Measurements from ENCODE around the gene LRMDA. TPM values are rescaled to one million over a fixed set of nuclear protein-coding genes. Genes with fewer than 3 reads are reported as not detected.

Gene LRMDA
- total RNA-seq, 1 donor from 2014 or later = not detected

GRCh38 chr10:75443362-75443761, 11.9 kb downstream of the LRMDA start:
- intact Hi-C loops (cut with micrococcal nuclease) = no loop called here

DNA sequence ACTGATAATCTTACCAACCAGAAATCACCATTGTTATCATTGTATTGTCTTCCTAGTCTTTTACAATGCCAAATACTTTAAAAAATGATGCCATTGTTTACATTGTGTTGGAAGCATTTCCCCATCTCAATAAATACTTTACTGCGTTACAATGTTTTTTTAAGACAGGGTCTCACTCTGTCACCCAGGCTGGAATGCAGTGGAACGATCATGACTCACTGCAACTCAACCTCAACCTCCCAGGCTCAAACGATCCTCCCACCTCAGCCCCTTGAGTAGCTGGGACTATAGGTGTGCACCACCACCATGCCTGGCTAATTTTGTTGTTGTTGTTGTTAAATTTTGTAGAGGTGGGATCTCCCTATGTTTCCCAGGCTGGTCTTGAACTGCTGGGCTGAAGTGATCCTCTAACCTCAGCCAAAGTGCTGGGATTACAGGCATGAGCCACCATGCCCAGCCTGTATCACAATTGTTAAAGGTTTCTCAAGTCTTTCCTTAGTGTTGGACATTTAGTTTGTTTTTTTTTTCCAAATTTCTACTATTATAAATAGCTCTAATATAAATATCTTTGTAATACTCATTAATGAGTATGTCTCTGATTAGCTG, 13.5 kb downstream of the LRMDA start:
- intact Hi-C loops (cut with micrococcal nuclease) = no loop called here

GRCh38 chr10:75446508-75446907, 15.1 kb downstream of the LRMDA start:
- intact Hi-C loops (cut with micrococcal nuclease) = no loop called here

GRCh38 chr10:75448166-75448565, 16.7 kb downstream of the LRMDA start:
- intact Hi-C loops (cut with micrococcal nuclease) = no loop called here

DNA sequence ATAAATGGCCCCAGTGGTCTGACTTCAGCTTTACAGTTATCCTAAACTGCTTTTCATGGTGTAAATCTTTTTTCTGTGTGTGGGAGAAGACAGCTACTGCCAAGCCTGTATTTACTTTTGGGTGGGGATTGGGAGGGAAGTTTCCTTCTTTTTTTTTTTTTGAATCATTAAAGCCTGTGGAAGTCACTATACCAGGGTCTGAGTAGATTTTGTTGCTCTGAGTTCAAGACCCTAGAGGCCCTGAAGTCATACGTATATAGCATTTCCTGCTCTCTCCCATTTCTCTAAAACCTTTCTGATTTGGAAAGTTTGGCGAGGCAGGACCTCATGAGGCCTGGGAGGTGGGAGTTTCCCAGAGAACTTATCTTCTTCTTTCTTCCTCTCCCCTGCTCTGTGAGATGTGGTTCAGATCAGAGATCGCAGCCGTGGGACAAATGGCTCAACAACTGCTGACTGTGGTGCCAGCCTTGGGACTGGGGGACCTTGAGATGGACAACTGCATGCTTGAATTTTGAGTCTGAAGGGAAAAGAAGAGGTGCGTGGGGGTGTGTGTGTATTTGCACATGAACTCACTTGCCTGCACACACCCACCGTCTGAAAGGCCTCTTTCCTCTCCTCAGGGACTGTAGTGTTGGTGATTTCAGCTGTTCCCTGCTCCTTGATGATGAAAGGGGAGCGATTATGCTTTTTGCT, 18.1 kb downstream of the LRMDA start:
- intact Hi-C loops (cut with micrococcal nuclease) = no loop called here

- intact Hi-C loops (cut with micrococcal nuclease) = no loop called here
Measured at GRCh38 chr10:75450075-75450445, 18.6 kb downstream of the LRMDA start.

DNA sequence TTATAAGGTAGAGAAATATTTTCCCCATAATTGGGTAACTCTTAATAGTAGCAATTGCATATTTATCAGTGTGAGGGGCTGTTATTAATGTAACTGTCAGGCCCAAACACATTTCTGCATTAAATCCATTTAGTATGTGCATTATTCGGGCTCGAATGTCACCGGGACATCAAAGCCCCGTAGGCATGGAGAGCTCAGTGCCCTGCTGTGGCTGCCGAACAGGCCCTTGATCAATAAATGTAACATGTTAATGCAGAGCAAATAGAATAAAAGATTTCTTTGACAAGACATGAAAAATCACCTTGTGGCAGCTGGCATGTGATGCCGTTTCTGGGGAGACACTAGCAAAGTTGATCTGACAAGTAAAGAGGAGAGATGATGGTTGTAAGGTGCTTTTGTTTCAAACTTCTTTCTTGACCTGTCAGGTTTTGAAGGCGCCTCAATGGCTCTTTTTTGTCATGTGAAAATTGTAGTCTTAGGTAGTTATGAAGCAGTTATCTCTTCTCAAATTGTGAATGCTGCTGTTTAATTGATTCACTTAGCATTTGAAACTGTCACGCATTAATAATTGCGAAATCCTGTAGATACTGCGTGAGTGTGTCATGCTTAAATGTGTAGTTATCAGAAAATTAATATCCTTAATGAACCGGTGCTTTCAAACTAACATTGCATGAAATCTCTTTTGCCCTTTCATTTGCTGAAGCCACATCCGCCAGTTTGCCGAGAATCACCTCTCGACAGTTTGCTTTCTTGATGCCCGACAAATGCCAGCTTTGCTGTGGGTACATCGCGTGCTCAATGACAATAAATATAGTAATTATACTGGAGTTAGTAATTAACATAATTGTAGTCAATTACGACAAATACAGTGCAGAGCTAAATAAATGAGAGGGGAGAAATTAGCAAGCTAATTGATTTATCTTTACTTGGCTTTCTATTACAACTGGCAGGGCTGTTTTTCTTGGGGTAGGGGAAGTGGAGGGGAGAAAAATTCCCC, 19.5 kb downstream of the LRMDA start:
- intact Hi-C loops (cut with micrococcal nuclease) = no loop called here

- intact Hi-C loops (cut with micrococcal nuclease) = no loop called here
Measured at GRCh38 chr10:75451831-75452230, 20.4 kb downstream of the LRMDA start.

- intact Hi-C loops (cut with micrococcal nuclease) = no loop called here
Measured at GRCh38 chr10:75452997-75453396, 21.6 kb downstream of the LRMDA start.

GRCh38 chr10:75456122-75456521, 24.7 kb downstream of the LRMDA start:
- intact Hi-C loops (cut with micrococcal nuclease) = no loop called here

DNA sequence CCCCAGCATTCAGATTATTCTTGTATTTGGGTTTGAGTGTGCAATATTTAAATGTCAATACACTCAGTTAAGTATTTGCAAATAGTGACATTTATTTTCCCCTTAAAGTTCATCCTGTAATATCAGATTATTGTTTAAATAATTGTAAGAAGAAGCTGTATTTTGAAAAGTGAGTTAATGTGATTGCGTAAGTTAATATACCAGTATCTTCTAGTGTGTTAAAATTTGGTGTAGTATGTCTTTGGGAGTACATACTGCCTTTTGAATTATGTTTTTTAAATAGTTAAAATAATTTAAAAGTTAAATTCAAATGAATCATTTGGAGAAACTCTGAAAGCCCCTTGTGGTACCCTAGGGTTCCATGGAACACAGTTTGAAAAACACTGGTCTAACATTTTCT, 28.6 kb downstream of the LRMDA start:
- intact Hi-C loops (cut with micrococcal nuclease) = no loop called here

DNA sequence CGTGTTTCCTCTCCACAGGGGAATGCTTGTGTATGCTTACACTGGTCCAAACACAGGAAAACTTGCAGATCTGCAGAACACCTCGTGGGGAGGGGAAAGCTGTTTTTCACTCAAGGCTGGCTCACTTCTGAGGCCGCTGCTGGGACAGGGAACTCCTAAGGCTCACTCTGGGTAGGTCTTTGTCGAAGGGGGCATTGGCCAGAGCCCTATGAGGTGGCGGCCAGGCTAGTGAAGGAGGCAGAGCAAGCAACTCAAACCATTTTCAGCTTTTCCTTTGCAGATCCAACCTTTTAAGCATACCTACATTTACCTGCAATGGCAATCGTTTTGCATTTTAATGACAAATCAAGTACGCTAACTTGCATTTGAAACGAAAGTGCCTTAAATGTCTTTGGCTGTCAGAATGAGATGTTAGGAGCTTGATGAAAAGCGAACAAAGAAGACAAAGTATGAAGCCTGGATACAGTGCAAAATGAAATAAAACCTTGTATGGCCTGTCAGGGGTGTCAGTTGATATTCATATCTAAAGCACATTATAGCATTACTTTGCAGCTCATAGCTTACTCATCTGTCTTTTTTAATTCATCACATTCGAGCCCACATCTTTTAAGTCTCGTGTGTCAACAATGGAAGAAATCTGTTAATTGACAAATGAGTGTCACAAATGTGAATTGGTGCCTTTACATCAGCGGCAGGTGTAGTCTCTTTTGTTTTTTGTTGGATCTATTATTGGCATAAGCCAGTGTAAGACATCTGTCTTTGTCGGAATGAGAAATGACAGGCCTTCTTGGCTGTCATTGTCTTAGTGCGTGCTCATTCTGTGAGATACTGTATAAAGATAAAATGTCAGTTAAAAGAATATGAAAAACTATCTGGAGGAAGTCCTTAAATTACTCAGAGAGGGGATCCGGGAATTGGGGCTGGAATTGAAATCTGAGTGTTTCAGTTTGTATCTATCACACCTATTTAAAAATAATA, 30.5 kb downstream of the LRMDA start:
- intact Hi-C loops (cut with micrococcal nuclease) = no loop called here

DNA sequence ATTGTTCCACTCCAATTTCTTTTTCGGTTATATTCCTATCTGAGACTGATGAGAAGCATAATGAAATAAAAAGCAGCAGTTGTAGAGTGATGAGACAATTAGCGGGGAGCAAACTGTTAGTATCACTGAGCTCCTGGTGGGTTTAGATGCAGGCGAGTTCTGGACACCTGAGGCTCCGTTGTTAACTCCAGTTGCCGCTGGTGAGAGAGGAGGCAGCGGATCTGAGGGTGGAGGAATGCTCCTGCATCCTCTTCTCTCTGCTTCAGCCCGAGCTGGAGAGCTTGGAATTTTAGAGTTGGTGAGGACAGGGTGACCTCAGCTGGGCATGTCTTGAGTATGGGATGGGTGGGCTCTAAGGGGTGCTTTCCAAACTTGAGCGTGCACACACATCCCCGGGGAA, 31.4 kb downstream of the LRMDA start:
- intact Hi-C loops (cut with micrococcal nuclease) = no loop called here

- intact Hi-C loops (cut with micrococcal nuclease) = no loop called here
Measured at GRCh38 chr10:75464478-75465449, 33.3 kb downstream of the LRMDA start.

DNA sequence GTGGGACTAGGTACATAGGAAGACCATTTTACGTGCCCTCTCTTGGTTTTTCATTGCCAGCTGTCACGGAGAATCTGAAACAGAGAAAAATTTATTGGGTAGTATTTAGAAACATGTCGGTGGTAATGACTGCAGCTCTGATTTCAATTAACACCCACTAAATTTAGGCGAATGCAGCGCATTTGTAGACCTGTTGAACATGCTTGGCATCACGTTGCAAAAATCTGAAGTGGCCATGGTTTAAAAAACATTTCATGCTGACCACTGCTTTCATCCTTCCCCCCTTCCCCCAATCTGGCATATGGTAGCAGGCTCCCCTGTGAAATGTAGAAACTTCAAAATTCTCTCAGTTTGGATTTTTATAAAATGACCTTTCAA, 34.0 kb downstream of the LRMDA start:
- intact Hi-C loops (cut with micrococcal nuclease) = no loop called here

DNA sequence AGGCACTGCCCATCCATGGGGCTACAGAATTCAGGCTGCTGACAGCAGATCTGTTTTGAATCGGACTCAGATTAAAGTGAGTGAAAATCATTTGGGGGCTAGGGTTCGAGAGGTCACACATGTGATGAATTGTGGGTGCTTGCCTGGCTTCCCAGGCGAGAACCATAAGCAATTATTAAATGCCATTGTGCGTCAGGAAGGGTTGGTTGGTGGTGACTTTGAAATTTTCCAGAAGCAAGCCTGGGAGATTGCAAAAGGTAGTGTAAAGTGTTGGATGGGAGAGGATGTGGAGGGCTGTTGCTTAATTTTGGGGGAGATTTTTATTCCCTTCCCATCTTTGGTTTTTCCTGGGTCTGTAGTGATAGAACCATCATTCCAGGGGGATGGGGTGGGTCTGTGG, 34.6 kb downstream of the LRMDA start:
- intact Hi-C loops (cut with micrococcal nuclease) = no loop called here

DNA sequence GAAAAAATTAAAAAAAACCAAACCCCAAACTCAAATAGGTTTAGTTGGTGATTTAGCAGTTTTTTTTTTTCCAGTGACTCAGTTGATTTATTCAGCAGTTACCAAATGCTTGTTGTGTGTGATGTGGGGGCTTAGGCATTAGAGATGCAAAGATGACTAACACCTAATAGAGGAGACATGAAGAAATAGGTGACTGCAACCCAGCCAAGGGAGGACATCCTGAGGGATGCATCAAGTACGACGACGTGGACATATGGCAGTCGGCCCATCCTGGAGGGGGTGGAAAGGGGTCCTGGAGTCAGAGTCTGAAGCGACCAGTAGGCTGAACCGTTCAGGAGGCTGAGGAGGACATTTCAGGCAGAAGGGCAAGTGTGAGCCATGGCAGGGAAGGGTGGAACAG, 35.5 kb downstream of the LRMDA start:
- intact Hi-C loops (cut with micrococcal nuclease) = no loop called here

- intact Hi-C loops (cut with micrococcal nuclease) = no loop called here
Measured at GRCh38 chr10:75468612-75469005, 37.2 kb downstream of the LRMDA start.

- intact Hi-C loops (cut with micrococcal nuclease) = no loop called here
Measured at GRCh38 chr10:75469006-75469616, 37.7 kb downstream of the LRMDA start.

All from T-helper 1 cell treated with Interleukin-12 subunit alpha and Interleukin-12 subunit beta and Interleukin-4 antibody, amounts not matched to agents 30 ng/mL and 1 ng/mL, for 36 hours (primary cell).